ENCODE measurements around the gene CYB5RL.
"Not testable (repeated sequence)": the region's sequence is repeated elsewhere in the genome, so short reads cannot be mapped to it uniquely, and the experiment has no call there.

CYB5RL gene

DNA sequence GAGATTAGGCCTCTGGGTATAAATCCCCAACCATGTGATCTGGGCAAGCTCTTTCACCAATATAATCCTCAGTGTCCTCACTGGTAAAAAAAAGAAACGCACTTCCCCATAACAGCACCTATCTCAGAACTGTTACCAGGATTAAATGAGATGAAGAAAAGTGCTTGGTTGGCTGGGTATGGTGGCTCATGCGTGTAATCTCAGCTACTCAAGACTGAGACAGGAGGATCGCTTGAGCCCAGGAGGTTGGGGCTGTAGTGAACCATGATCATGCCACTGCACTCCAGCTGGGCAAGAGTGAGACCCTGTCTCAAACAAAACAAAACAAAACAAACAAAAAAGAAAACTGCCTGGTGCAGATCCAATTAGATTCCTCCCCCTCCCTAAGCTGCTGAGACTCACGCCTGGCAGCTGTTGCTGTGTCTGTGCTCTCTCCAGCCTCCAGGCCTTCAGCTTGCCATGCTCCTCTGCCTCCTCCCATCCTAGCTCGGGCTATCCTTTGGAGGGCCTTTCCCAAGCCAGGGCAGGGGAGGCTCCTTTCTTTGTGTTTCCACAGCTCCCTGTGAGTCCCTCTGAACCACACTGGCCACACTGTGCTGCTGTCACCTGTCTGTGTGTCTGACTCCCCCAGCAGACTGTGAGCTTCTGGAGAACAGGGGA lies 19.0 kb downstream of the CYB5RL start:
- DNase-seq: no peak

DNA sequence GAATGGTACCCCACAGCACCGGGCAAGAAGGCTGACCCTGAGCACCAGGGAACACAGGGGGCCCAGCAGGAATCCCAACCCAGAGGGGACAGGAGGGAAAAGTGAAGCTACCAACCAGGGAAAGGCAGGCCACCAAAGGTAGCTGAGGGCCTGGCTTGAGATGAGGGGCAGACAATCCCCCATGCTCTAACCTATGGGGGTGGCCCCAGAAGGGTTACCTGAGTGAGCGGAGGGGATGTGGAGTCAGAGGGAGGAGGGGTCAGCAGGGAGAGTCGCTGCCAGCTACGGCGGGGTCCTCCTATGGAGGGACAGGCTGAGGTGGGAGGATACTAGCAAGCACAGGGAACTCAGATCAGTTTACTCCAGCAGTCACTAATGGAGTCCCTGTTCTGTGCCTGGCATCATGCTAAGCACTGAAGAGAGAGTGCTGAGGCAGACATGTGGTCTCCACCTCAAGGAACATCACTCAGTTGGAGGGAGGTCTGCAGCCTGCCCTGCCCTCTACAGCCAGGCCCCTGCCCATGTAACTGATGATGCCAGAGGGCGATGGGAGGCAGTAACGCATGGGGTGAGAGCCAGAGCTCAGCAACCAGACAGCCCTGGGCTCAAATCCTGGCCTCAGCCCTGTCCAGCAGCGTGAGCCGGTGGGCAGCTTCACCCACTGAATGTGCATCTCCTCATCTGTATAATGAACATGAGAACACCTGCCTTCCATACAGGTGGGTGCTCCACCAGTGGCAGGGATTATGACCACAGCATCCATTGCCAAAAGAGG lies 21.3 kb downstream of the CYB5RL start:
- DNase-seq: no peak

DNA sequence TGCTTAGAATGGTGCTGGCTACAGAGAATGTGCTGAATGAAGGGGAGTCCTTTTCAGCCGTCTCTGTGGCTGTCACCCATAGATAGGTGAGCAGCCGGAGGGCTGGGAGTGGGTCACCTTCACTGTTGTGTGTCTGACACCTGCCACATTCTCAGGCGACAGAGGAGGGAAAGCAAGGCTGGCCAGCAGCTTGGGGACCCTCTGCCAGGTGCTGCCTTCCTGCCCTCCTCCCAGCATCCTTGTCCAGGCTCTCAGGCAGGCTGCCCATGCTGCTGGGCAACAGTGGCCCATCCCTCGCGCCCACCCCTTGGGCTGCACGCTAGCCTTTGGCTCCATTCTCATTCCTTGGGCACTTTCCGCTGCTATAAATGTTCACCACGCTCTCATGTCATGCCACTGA lies 22.1 kb downstream of the CYB5RL start:
- no peak for DNase-seq

DNA sequence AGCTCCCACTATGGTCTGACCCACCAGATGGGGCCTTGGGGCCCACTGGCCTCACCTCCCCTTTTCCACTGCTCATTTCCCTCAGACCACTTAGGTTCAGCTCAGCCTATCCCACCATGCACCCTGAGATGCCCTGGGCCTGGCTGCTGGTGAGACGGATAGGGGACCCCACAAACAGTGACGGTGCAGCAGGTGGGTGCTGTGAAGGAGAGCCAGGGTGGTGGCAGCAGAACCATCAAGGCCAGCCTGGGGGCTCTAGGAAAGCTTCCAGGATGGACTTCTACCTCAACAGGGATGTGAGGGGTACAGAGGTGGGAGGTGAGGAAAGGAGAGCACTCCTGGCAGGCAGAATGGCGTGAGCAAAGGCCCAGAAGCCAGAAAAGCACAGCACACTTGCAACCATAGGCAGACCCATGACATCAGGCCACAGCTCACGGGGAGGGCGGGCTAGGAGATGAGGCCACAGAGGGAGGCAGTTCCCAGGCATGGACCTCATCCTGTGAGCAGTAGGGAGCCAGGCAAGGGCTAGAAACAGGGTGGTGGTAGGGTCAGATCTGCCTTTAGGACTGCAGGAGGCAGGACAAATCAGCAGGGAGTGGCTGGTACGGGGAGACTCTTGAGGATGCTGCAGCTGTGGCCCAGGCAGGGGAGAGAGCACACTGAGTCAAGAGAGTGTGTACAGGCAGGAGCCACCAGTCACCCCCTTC lies 23.1 kb downstream of the CYB5RL start:
- DNase-seq: no peak

DNA sequence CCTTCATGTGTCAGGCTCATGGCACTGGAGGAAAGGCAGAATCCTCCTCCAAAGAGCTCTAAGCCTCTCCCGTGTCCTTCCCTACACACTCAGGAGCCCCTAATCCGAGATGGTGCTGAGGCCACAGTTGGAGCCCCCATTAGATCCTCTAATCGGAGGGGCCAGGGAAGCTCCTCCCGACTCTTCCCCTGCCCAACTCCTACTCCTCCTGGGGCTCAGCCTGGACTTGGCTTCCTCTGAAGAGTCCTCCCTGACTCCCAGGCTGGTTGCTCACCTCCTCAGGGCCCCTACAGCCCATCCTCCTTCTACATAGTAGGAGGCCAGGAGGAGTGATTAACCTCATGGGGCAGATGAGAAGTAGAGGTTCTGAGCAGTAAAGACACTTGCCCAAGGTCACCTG lies 25.7 kb downstream of the CYB5RL start:
- no peak for DNase-seq

- no peak for DNase-seq
These were observed 26.1 kb downstream of the CYB5RL start for GRCh38 chr1:54173681-54174080.

GRCh38 chr1:54172614-54173599 lies 26.9 kb downstream of the CYB5RL start:
- DNase-seq: no peak

GRCh38 chr1:54171606-54172005 lies 28.2 kb downstream of the CYB5RL start:
- no peak for DNase-seq

DNA sequence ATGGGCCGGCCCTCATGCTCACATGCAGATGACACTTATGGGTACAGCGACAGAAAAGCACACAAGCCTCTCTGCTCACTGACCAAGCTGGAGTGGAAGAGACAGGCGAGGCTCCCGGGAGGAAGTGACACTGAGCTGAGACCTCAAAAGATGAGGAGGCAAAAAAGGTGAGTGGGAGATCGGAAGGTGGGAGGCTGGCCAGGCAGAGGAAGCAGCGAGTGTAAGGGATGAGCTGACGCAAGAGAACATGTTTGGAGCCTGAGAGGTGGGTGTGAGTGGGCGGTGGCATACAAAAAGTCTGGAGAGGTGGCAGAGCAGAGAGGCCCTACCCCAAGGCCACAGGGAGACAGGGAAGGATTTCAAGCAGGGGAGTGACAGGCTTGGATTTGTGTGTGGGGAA lies 28.8 kb downstream of the CYB5RL start:
- no peak for DNase-seq

GRCh38 chr1:54169068-54169467 lies 30.8 kb downstream of the CYB5RL start:
- DNase-seq: no peak

DNA sequence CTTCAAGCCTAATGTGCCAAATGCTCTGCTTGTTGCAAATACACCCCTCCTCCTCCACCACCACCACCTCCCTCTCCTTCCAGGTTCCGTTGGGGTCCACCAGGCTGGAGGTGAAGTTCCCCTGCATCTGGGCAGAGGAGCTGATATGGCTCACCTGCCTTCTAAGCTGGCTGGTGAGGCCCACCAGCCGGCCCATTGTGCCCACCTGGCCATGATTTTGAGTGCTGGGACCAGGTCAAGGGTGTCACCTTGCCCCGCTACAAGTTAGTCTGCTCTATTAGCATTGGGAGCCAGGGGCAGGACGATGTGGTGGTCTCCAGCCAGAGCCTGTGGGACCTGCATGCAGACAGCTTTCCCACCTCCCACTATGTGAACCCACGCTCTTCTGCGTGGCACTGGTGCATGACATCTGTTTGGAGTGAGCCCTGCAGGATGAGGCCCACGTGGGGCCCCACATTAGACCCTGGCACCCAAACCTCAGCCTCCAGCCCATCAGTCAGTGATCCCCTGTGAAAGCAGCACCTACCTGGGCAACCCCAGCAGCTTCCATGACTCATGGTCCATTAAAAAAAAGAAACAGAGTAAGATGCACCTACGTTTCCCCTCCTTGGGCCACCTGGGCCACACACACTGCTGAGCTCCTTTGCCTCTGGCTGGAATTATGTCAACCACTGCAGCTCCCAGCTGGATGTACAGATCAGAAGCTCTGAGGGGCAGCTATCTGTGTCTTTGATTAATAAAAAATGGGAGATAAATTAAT lies 31.4 kb downstream of the CYB5RL start:
- DNase-seq: no peak

DNA sequence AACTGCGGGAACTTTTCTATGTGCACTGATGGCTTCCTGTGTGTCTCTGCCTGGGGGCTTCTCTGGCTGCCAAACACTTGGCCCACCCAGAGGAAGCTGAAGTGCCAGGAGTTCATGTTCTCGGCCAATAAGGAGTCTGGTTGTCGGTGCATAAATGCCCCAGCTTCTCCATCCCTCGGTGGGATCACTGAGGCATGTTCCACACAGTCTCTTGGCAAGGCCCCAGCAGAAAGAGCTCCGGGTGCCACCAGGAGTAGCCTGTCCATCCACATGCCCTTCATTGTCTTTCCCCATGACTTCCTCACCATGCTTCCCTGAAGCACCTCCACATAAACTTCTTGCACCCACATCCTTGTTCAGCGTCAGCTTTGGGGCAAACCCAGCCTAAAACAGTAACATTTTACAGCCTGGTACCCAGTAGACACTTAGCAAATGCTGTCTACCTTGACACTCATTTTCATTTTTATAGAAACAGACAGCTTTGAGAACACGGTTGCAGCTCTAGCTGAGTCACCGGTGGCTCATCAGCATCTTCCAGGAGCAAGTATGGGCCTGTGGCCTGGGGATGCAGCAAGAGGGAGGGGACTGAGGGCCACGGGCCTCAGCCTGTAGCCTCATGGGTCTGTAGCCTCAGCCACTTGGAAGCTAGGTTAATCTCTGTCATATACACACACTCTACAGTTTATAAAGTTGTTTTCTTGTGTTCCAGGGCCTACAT lies 32.2 kb downstream of the CYB5RL start:
- no peak for DNase-seq

DNA sequence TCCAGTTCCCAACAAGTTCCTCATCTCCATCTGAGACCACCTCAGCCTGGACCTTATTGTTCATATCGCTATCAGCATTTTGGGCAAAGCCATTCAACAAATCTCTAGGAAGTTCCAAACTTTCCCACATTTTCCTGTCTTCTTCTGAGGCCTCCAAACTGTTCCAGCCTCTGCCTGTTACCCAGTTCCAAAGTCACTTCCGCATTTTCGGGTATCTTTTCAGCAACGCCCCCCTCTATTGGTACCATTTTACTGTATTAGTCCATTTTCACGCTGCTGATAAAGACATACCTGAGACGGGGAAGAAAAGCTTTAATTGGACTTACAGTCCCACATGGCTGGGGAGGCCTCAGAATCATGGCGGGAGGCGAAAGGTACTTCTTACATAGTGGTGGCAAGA lies 33.5 kb downstream of the CYB5RL start:
- not testable (repeated sequence) for DNase-seq

DNA sequence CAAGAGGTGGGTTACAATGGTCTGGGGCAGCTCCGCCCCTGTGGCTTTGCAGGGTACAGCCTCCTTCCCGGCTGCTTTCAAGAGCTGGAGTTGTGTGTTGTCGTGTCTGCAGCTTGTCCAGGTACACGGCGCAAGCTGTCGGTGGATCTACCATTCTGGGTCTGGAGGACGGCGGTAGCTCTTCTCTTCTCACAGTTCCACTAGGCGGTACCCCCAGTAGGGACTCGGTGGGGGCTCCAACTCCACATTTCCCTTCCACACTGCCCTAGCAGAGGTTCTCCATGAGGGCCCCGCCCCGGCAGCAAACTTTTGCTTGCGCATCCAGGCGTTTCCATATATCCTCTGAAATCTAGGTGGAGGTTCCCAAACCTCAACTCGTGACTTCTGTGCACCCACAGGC lies 34.7 kb downstream of the CYB5RL start:
- no peak for DNase-seq

- no peak for DNase-seq
These were observed 36.3 kb downstream of the CYB5RL start for GRCh38 chr1:54163573-54163972.

- no peak for DNase-seq
These were observed 36.8 kb downstream of the CYB5RL start for GRCh38 chr1:54163051-54163450.

DNA sequence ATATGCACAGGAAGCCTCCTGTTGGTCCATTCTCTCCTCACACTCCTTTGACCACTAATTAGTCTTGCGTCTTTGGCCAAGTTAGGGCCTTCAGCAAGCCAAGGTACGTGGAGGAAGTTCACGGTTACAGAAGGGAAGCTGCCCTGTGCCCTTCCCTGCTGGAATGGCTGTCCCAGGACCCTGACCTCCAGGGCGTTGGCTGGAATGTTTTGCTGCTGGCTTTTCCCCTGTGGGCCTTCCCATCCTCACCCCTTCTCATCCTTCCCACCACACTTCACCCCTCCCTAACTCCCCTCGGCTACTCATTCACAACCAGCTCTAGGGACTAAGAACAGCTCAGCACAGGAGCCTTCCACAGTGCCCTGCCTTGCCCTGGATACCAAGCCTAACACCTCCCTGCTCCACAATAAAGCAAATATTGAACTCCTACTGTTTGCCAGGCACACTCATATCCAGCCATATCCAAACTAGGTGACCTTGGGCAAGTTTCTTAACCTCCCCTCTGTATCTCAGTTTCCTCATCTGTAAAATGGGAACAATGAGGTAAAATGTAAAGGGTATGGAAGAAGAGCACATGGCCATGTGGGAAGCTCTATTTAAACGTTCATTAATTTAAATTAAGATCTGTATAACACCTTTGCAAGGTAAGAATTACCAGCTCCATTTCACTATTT lies 38.2 kb downstream of the CYB5RL start:
- DNase-seq: no peak

DNA sequence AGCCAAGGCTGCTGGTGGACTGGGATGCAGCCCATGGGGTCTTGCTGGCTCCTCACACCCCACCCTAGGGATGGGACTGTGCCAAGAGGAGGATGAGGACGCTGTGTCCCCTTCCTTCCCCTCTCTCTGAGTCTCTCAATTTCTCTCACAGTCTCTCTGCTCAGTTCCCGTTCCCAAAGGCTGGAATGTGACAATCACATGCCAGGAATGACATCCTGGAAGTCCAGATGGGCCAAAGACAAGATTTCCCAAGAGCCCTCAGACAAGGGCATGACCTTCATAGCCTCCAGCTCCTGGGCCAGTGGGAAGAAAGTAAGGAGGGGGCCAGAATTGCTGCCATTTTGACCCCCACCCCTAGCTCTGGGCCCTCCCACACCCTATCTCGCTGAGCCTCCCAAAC lies 39.5 kb downstream of the CYB5RL start:
- no peak for DNase-seq

DNA sequence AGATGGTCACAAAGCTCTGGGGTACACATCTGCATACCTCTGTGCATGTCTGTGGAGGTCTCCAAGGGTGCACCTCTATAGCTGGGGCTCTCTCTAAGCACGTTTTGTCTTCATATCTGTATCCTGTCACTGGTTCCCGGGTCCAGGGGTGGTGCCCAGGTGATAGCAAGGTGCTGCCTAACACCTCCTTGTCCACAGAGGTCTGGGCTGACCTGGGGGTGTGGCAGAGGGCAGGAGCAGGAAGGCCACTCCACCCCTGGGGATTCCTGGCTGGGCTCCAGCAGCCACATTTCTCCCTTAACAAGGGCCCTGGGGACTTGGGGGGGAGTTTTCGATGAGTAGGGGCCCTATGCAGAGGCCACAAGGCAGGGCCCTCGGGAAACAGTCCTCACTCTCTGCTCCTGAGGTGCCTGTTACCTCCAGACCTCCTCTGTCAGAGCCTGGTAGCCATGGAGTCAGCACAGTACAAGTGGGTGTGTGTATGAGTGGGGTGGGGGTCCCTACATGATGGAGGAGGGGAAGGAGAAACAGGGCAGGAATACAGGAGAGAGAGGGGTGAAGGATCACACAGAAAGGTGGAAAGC lies 40.0 kb downstream of the CYB5RL start:
- no peak for DNase-seq

- no peak for DNase-seq
These were observed 41.8 kb downstream of the CYB5RL start for GRCh38 chr1:54158071-54158470.
